SU-DHL-6 (cell line): ENCODE data around the gene ATP5PO.

Experiments
- H2AFZ ChIP-seq: fragments of 200-600 bp; sonication (generic); 2 replicates; pipeline ENCODE4 v1.6.1; 2014; ENCODE audit warnings: low read depth, mild to moderate bottlenecking, moderate library complexity, mixed read lengths, antibody characterized with exemption, low read length; ENCODE audit not compliant: severe bottlenecking
- H3F3A ChIP-seq: fragments of 200-600 bp; shearing (Covaris generic); 2 replicates; pipeline ENCODE4 v1.6.0; 2016; ENCODE audit warnings: antibody characterized with exemption, mild to moderate bottlenecking; ENCODE audit not compliant: insufficient read depth
- H3K27ac ChIP-seq: fragments of 200-600 bp; sonication (generic); 2 replicates; pipeline ENCODE4 v1.5.1; 2016; ENCODE audit warnings: low read depth, mild to moderate bottlenecking, low read length, moderate library complexity, mixed read lengths
- H3K27me3 ChIP-seq: fragments of 200-600 bp; sonication (generic), shearing (Covaris generic); 2 replicates; pipeline ENCODE4 v1.6.0; 2014; ENCODE audit warnings: mild to moderate bottlenecking, low read length
- H3K36me3 ChIP-seq: fragments of 200-600 bp; sonication (generic); 2 replicates; pipeline ENCODE4 v1.6.1; 2014; ENCODE audit warnings: mild to moderate bottlenecking, low read length, mixed read lengths
- H3K4me2 ChIP-seq: fragments of 300-600, 200-600 bp; shearing (Covaris generic), sonication (generic); 2 replicates; pipeline ENCODE4 v1.6.0; 2014; ENCODE audit warnings: low read length, low read depth, mild to moderate bottlenecking; ENCODE audit not compliant: poor library complexity, severe bottlenecking
- H3K4me3 ChIP-seq: fragments of 200-600 bp; sonication (generic); 2 replicates; pipeline ENCODE4 v1.5.1; 2014; ENCODE audit warnings: antibody characterized with exemption, low read length, mild to moderate bottlenecking, mixed read lengths; ENCODE audit not compliant: insufficient read depth, poor library complexity, severe bottlenecking
- H3K79me2 ChIP-seq: fragments of 200-600 bp; sonication (generic); 2 replicates; pipeline ENCODE4 v1.6.1; 2014; ENCODE audit warnings: mild to moderate bottlenecking, low read length, moderate library complexity; ENCODE audit not compliant: insufficient read depth
- H3K9ac ChIP-seq: fragments of 200-600 bp; sonication (generic); 2 replicates; pipeline ENCODE4 v1.7.0; 2014; ENCODE audit warnings: mild to moderate bottlenecking, low read length
- H3K9me2 ChIP-seq: fragments of 200-600 bp; sonication (generic); replicated peaks from 2 replicates; pipeline ENCODE4 v1.6.1; 2014; ENCODE audit warnings: low read length; ENCODE audit not compliant: insufficient read depth
- H3K9me3 ChIP-seq: fragments of 200-600 bp; sonication (generic); 2 replicates; pipeline ENCODE4 v1.6.1; 2014; ENCODE audit warnings: low read length, mixed read lengths; ENCODE audit not compliant: insufficient read depth
- H4K20me1 ChIP-seq: fragments of 200-600 bp; sonication (generic); 2 replicates; pipeline ENCODE4 v1.6.1; 2014; ENCODE audit warnings: low read depth, mild to moderate bottlenecking, antibody characterized with exemption, low read length, moderate library complexity, mixed read lengths
- EZH2phosphoT487 ChIP-seq: fragments of 200-600 bp; sonication (generic), shearing (Covaris generic); conservative IDR thresholded peaks from 2 replicates; pipeline ENCODE4 v1.6.1; 2018; ENCODE audit warnings: mild to moderate bottlenecking, antibody characterized with exemption, low read length, moderate library complexity, mixed read lengths
- TF ChIP-seq, protein P1 (sequence below): fragments of 200-600 bp; sonication (generic); IDR thresholded peaks from one replicate; pipeline ENCODE4 v1.5.1; 2017; ENCODE audit warnings: antibody characterized with exemption, mild to moderate bottlenecking, low read length, moderate library complexity; ENCODE audit not compliant: insufficient read depth, poor library complexity, severe bottlenecking

ATP5PO gene

DNA sequence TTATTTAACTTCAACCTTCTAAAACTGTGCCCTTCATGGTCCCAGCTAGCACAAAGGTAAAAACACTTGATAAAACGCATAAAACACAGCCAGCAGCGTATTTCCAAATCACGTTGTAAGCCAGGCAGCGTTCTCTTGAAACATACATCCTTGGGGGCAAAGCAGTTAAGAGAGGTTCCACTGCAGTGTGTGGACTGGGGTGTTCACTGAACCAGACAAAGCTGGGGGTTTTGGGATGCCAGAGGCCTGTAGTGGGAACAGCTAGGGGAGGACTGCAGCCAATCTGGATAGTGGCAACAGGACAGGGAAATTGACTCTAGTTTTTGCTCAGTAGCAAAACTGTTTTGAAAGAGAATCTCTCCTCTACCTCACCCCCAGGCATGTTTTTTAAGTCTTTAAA, 21.5 kb upstream of the ATP5PO start:
- Histone ChIP-seq H2AFZ (no peak overlapping the region), H3K9ac (no peak overlapping the region), H3K4me3 (no peak overlapping the region), H3K27me3 (no peaks in the 10 kb centered on the region), H3K36me3 (no peaks in the 10 kb centered on the region), H3K9me2 (no peaks in the 10 kb centered on the region), H3K4me2 (no peak overlapping the region), H3F3A (no peaks in the 10 kb centered on the region), H3K27ac (no peak overlapping the region), H3K79me2 (peaks cover 10% of the 10 kb centered on the region; the same call in 1 of the 2 replicates), H4K20me1 (no peaks in the 10 kb centered on the region), H3K9me3 (no peaks in the 10 kb centered on the region)
- TF ChIP-seq EZH2phosphoT487: no peak
- TF ChIP-seq, protein P1, sequence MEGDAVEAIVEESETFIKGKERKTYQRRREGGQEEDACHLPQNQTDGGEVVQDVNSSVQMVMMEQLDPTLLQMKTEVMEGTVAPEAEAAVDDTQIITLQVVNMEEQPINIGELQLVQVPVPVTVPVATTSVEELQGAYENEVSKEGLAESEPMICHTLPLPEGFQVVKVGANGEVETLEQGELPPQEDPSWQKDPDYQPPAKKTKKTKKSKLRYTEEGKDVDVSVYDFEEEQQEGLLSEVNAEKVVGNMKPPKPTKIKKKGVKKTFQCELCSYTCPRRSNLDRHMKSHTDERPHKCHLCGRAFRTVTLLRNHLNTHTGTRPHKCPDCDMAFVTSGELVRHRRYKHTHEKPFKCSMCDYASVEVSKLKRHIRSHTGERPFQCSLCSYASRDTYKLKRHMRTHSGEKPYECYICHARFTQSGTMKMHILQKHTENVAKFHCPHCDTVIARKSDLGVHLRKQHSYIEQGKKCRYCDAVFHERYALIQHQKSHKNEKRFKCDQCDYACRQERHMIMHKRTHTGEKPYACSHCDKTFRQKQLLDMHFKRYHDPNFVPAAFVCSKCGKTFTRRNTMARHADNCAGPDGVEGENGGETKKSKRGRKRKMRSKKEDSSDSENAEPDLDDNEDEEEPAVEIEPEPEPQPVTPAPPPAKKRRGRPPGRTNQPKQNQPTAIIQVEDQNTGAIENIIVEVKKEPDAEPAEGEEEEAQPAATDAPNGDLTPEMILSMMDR: no peak

DNA sequence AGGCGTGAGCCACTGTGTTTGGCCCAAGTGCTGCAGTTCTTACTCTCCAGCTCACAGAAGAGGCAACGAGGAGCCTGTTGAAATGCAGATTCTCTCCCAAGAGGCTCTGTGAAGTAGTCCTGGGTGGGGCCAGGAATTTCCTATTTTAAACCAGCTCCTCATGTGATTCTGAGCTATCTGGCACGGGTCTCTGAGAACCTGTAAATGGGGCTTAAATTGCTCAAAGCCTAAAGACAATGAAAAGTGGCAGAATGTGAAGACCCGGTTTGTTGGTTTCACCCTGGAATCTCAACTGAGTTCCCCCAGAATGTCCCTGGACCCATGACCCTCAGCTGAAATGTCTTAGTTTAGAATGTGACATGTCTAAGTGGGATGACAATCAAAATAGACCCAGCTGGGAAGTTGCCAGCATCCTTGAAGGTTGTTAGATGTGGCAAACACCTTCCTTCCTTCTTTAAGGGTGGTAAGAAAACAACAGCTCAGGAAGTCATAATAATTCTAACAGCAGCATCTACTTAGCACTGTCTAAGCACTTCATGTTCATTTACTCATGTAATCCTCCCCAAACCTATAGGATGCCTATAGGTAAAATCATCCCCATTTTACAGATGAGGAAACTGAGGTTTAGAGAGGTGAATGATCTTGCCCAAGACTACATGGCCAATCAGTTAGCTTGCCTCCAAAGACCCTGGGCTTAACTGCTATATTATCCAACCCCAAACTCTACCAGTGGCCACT, 20.9 kb upstream of the ATP5PO start:
- no peak overlapping the region for H2AFZ ChIP-seq
- H3F3A ChIP-seq: no peaks in the 10 kb centered on the region
- no peaks in the 10 kb centered on the region for H3K9me3 ChIP-seq
- no peak overlapping the region for H3K4me3 ChIP-seq
- no peak overlapping the region for H3K27ac ChIP-seq
- H3K9ac ChIP-seq: no peak overlapping the region
- H3K9me2 ChIP-seq: no peaks in the 10 kb centered on the region
- peaks cover 11% of the 10 kb centered on the region; the same call in 1 of the 2 replicates for H3K79me2 ChIP-seq
- H4K20me1 ChIP-seq: no peaks in the 10 kb centered on the region
- H3K4me2 ChIP-seq: no peak overlapping the region
- TF ChIP-seq EZH2phosphoT487: no peak
- TF ChIP-seq, protein P1: no peak
- H3K27me3 ChIP-seq: no peaks in the 10 kb centered on the region
- H3K36me3 ChIP-seq: no peaks in the 10 kb centered on the region

DNA sequence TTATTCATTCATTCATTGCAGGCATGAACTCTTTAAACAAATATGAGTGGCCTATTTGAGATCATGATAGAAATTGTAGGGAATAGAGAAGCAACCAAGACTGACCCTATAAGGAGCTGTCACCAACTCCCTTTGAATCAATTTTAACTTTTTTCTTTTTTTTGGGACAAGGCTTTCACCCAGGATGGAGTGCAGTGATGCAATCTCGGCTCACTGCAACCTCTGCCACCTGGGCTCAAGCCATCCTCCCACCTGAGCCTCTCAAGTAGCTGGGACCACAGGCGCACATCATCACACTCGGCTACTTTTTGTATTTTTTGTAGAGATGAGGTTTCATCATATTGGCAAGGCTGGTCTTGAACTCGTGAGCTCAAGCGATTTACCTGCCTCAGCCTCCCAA, 17.1 kb upstream of the ATP5PO start:
- no peaks in the 10 kb centered on the region for H3K27me3 ChIP-seq
- H3K4me3 ChIP-seq: peak overlapping the region; percentile 77
- no peaks in the 10 kb centered on the region for H3F3A ChIP-seq
- TF ChIP-seq, protein P1: no peak
- TF ChIP-seq EZH2phosphoT487: no peak
- H3K36me3 ChIP-seq: no peaks in the 10 kb centered on the region
- H3K9me2 ChIP-seq: no peaks in the 10 kb centered on the region
- no peak overlapping the region for H3K27ac ChIP-seq
- H3K9ac ChIP-seq: peak overlapping the region; percentile 53
- peaks cover 11% of the 10 kb centered on the region; the same call in 1 of the 2 replicates for H3K79me2 ChIP-seq
- peak overlapping the region; percentile 85 for H3K4me2 ChIP-seq
- H3K9me3 ChIP-seq: no peaks in the 10 kb centered on the region
- no peak overlapping the region for H2AFZ ChIP-seq
- H4K20me1 ChIP-seq: no peaks in the 10 kb centered on the region
